ENCODE measurements around the gene PDLIM3.

DNA sequence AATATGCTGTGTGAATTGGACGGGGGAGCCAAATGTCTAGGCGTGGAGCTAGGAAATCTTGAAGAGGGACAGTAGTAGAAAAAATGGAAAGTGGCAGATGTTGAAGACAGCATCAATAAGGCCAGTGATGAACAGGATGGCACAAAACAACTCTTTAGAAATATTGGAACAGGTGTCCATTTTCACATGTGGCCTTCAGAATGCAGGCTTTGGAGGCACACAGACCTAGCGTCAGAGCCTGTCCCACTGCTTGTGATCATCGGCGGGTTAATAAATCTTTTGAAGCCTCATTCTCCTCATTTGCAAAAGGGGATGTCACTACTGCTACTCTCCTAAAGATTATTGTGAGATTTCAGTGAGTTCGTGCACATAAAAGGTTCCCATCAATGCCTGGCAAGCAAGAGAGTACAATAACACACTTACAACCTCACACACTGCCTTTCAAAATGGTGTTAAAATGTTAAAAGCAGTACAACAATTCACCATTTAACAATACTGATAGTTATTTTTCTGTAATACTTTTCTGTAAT is 2.4 kb downstream of the PDLIM3 start:
- TF ChIP-seq POLR2AphosphoS5 (IDR thresholded peaks at IDR 0.05; ENCODE audit: low read depth, low read length), result no peak
- no peak for TF ChIP-seq POLR2A (IDR thresholded peaks at IDR 0.05; ENCODE audit: low read depth, low read length)

All from GM12892 (cell line).